D721Med (cell line): ENCODE data around the gene FASTKD2.
"Not testable (repeated sequence)": the region's sequence is repeated elsewhere in the genome, so short reads cannot be mapped to it uniquely, and the experiment has no call there.

Source experiments
- DNase-seq: peaks from one replicate; pipeline ENCODE4 v3.0.0; 2011; ENCODE audit warnings: low spot score; ENCODE audit not compliant: insufficient read length
- FAIRE-seq: peaks from 2 replicates; lab custom pipeline; 2011; peaks lifted over from hg19 to GRCh38; lab: Jason Lieb, UNC
- TF ChIP-seq, protein P1 (sequence below): IDR thresholded peaks from 2 replicates; pipeline ENCODE4 v1.5.1; 2012; ENCODE audit warnings: mild to moderate bottlenecking, control low read depth; ENCODE audit not compliant: insufficient read depth; ENCODE audit errors: missing control alignments

FASTKD2 gene

DNA sequence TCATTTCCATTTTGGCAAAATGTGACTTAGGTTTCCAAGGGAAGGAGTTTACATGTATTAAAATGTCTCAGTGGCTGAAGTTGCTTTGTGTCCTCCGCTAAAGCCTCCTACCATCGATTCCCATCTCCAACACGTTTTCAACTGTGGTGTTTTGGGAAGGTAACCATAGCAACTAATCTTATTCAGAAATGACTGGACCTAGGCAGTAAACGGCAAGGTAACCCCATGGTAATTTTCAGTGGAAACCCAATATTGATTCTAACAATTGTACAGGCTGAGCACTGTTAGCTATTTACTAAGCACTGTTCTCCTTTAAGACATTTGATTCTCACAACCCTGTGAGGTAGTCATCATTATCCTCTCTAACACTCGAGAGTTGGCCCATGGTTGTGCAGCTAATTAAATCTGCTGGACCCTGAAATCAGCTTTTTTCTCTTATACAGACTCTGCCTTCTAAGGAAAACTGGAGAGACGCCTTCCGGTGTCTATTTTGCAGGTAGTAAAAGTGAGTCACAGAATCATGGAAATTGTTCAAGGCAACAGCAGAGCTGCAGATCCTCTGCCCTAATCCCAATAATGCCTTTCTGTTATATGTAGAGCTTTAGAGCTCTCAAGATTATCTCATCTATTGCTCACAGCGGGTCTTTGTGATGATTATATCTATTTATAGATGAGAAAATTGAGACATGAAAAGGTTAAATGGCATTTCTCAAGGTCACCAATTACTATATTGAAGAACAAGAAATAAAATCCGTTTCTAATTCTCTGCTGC lies 36.2 kb downstream of the FASTKD2 start:
- TF ChIP-seq, protein P1, sequence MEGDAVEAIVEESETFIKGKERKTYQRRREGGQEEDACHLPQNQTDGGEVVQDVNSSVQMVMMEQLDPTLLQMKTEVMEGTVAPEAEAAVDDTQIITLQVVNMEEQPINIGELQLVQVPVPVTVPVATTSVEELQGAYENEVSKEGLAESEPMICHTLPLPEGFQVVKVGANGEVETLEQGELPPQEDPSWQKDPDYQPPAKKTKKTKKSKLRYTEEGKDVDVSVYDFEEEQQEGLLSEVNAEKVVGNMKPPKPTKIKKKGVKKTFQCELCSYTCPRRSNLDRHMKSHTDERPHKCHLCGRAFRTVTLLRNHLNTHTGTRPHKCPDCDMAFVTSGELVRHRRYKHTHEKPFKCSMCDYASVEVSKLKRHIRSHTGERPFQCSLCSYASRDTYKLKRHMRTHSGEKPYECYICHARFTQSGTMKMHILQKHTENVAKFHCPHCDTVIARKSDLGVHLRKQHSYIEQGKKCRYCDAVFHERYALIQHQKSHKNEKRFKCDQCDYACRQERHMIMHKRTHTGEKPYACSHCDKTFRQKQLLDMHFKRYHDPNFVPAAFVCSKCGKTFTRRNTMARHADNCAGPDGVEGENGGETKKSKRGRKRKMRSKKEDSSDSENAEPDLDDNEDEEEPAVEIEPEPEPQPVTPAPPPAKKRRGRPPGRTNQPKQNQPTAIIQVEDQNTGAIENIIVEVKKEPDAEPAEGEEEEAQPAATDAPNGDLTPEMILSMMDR, result no peak
- DNase-seq (no peak), FAIRE-seq (peak; percentile 69)

DNA sequence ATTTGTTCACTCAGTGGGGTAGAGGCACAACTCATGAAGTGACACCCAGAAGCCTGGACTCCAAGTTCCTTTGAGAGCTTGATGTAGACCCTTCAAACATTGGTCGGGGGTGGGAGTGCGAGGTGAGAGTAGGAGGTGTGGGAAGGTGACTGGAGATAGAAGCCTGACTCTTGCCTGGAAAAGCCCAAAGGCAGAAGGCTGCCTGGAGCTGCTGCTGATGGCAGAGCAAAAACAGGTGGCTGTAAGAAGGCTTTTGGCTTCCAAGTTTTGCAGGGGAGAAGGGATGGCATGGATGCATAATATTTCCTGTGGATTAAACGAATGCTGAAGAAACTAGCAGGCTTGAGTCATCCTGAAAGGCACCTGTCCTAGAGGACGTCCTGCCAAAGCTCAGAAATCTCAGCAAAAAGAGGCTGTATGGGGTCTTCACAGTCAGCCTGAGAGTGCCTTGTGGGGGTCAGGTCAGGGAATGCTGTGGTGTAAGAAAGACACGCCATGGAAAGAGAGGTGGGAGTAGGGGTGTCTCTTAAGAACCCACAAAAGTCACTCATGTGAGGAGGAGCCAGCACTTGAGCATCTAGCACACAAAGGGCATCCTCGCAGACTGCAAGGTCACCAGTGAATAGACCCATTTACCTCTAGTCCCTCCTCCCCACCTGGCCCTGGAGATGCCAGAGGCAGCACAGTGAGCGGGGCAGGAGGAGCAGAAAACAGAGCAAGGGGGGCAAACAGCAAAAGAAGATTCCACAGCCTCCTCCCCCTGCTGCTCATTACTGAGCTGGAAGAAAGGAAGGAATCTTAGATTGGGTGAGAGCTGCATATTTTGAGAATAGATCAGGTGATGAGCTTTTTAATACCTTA lies 37.5 kb downstream of the FASTKD2 start:
- TF ChIP-seq, protein P1, result no peak
- no peak for DNase-seq
- no peak for FAIRE-seq

DNA sequence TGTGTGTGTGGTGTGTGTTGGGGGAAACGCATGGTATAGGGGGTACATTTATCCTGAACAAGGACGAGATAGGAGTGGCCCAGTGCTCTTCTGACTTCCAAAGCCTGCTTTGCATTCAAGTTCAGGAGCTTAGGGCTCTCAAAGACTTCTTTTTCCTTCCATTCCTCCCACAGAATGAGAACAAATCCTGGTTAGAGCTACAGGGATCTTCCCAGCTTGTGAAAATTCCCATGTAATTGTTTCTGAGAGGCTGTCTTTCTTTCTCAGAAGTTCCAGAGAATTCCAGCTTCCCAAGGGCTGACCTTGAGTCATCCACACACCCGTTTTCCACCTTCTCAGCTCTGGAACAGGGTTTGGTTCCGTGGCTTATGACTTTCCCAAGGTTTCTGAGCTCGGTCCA lies 38.9 kb downstream of the FASTKD2 start:
- FAIRE-seq (no peak), DNase-seq (no peak)
- TF ChIP-seq, protein P1, result no peak

DNA sequence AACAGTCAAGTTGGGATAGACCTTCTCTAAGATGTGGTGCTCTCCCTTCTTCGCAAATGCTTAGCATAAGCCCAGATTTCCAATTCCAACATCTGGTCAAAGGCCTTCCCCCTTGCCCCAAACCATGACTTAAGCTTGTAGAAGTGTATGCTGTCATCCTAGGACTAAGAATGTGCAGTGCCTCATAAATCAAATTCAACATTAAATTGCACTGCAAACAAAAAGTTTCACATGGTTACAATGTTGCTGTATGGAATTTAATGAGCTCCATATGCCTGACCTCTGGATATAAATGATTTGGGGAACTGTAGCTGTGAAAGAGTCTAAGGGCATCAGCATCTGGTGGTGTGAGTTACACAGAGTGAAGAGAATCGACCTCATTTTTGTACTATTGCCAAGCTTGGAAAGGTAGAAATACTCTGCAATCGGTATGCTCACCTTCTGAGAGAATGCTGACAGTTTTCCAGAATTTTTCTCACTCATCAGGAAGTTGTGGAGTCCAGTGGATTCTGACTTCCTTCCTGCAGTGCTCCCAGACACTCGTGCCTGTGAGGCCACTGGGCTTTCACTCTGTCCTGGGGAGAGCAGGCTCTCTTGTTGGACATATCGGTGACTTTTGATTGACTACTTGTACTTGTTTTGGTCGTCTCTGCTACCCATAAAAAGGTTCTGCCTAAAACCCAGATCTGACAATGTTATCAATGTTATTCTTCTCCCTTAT lies 40.6 kb downstream of the FASTKD2 start:
- FAIRE-seq, result no peak
- TF ChIP-seq, protein P1, result no peak

DNA sequence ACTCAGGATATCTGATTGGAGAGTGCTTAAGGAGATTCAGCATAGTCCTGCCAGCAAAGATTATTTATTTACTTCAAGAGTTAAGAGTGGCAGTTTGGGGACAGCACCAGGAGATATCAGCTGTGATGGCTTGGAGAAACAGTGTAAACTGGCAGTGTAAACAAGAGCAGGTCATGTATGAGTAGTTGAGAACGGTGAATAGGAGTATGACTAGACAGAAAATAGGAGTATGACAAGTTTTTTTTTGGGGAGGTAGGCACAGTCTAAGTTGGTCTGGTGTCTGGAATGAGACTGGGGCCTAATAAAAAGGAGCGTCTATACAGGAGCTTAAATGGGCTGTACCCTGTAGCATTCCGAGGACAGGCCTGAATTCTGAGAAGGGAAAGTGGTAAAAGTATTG lies 42.2 kb downstream of the FASTKD2 start:
- FAIRE-seq, DNase-seq: not testable (repeated sequence)

More for the DNA sequence above, 40.6 kb downstream of the FASTKD2 start:
- DNase-seq, result no peak

DNA sequence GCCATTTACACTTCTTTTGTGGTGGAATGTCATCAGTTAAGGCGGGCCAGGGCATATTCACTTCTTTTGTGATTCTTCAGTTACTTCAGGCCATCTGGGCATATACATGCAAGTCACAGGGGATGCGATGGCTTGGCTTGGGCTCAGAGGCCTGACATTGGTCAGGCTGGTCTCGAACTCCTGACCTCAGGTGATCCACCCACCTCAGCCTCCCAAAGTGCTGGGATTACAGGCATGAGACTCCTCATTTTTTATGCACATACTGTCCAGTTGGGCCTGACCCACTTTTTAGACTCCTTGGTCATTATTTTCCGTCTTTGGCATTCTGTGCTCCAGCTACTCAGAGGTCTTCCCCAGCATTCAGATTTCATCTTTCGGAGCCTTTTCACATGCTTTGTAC lies 47.1 kb downstream of the FASTKD2 start:
- DNase-seq, FAIRE-seq: not testable (repeated sequence)

DNA sequence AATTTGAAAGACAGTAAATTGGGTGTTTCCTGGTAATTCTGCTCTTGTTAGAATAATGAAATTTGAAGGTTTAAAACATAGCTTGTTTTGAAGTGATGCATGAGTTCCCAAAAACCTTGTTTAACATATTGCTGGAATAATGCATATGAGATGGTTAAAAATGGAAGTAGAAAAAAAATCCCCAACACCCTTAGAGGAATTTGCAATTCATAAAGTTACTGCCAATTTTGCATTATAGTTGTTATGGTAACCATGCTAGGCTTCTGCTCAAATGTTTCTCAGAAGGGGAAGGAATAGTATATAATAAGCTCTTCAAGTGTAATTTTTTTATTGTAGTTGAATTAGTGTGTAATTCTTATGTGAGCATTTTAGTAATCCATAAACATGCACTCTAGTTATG lies 49.1 kb downstream of the FASTKD2 start:
- no peak for DNase-seq
- TF ChIP-seq, protein P1, result no peak
- no peak for FAIRE-seq
